Loucy (cell line): ENCODE data around the gene ZNF524.

Experiments
- CTCF ChIP-seq: fragments of 200-600 bp; sonication (generic); conservative IDR thresholded peaks from 2 replicates; pipeline ENCODE4 v1.5.1; 2014; ENCODE audit warnings: mild to moderate bottlenecking, antibody characterized with exemption, low read length
- EZH2phosphoT487 ChIP-seq: fragments of 200-600 bp; IDR thresholded peaks from 2 replicates; pipeline ENCODE4 v1.6.1; 2018; ENCODE audit warnings: antibody characterized with exemption, mild to moderate bottlenecking, moderate library complexity, borderline replicate concordance

GRCh38 chr19:55611300-55611982, 11.4 kb downstream of the ZNF524 start:
- TF ChIP-seq CTCF, result no peak
- no peak for TF ChIP-seq EZH2phosphoT487
